Large intestine (tissue), 3 donors: Measurements from ENCODE around the gene TSACC. TPM values are rescaled to one million over a fixed set of nuclear protein-coding genes. Genes with fewer than 3 reads are reported as not detected.
"Not testable (repeated sequence)": the region's sequence is repeated elsewhere in the genome, so short reads cannot be mapped to it uniquely, and the experiment has no call there.

ENCODE experiments used
- DNase-seq, 2 donors: peaks; one replicate each; pipeline versions ENCODE4 v3.0.0 to v3.0.0-alpha.2; 2013
- H3K27ac ChIP-seq: one replicate; pipeline ENCODE4 v1.5.1; 2013; ENCODE audit warnings: low read length
- H3K27me3 ChIP-seq: 2 replicates; pipeline ENCODE4 v1.6.1; 2013; ENCODE audit warnings: low read length; ENCODE audit not compliant: control insufficient read depth, insufficient read depth
- H3K36me3 ChIP-seq: 2 replicates; pipeline ENCODE4 v1.6.1; 2013; ENCODE audit warnings: low read length; ENCODE audit not compliant: control insufficient read depth, insufficient read depth
- H3K4me1 ChIP-seq: one replicate; pipeline ENCODE4 v1.6.1; 2013; ENCODE audit warnings: low read length; ENCODE audit not compliant: control insufficient read depth, insufficient read depth
- H3K4me3 ChIP-seq: one replicate; pipeline ENCODE4 v1.5.1; 2013; ENCODE audit warnings: low read length
- H3K9me3 ChIP-seq: one replicate; pipeline ENCODE4 v1.6.1; 2013; ENCODE audit warnings: mild to moderate bottlenecking, low read depth, low read length, moderate library complexity; ENCODE audit not compliant: control insufficient read depth
- WGBS: methylation state at CpG from one replicate; pipeline ENCODE4 v1.1.5; 2013; ENCODE audit warnings: low lambda C conversion rate; ENCODE audit not compliant: insufficient coverage; 5-methylcytosine and 5-hydroxymethylcytosine counted together
- polyA plus RNA-seq: library from polyadenylated mRNA; unstranded; fragments of 120-200 nt; gene quantifications from one replicate; pipeline ENCODE4 v1.2.1, GENCODE V29; 2013

Gene TSACC
- polyA plus RNA-seq, 1 donor = 0.81 TPM

- H3K9me3 ChIP-seq, H3K27ac ChIP-seq, DNase-seq, H3K4me3 ChIP-seq, H3K4me1 ChIP-seq, H3K36me3 ChIP-seq, H3K27me3 ChIP-seq: not testable (repeated sequence)
- 100% methylated on average over 1 of the region's 2 CpGs for WGBS
Observed at GRCh38 chr1:156346035-156346434, 7.7 kb downstream of the TSACC start.

- Histone ChIP-seq H3K36me3 (no peaks in the 10 kb centered on the region), H3K27me3 (peaks cover 2% of the 10 kb centered on the region), H3K4me3 (no peak overlapping the region), H3K27ac (no peak overlapping the region), H3K4me1 (no peaks in the 10 kb centered on the region), H3K9me3 (no peaks in the 10 kb centered on the region)
- no peak for DNase-seq
- no CpG with 5 or more reads among the region's 2 CpGs for WGBS
Observed at GRCh38 chr1:156346636-156347035, 8.3 kb downstream of the TSACC start.

GRCh38 chr1:156347331-156347730, 9.0 kb downstream of the TSACC start:
- no peaks in the 10 kb centered on the region for H3K9me3 ChIP-seq
- WGBS = no CpG with 5 or more reads among the region's 4 CpGs
- no peak for DNase-seq

GRCh38 chr1:156352481-156352880, 14.2 kb downstream of the TSACC start:
- not testable (repeated sequence) for DNase-seq, H3K4me1 ChIP-seq, H3K36me3 ChIP-seq, H3K4me3 ChIP-seq, H3K9me3 ChIP-seq, H3K27ac ChIP-seq
- H3K27me3 ChIP-seq = peaks cover 22% of the 10 kb centered on the region
- WGBS = 100% methylated on average over 1 of the region's 13 CpGs

More at GRCh38 chr1:156347331-156347730, 9.0 kb downstream of the TSACC start:
- H3K27me3 ChIP-seq = peaks cover 2% of the 10 kb centered on the region
- no peaks in the 10 kb centered on the region for H3K36me3 ChIP-seq
- no peak overlapping the region for H3K27ac ChIP-seq
- H3K4me1 ChIP-seq = no peaks in the 10 kb centered on the region
- no peak overlapping the region for H3K4me3 ChIP-seq

- peaks cover 18% of the 10 kb centered on the region for H3K4me1 ChIP-seq
- DNase-seq = no peak
- H3K4me3 ChIP-seq = no peak overlapping the region
- WGBS = 60% methylated on average over 1 of the region's 6 CpGs
- H3K9me3 ChIP-seq = no peaks in the 10 kb centered on the region
- H3K27me3 ChIP-seq = peaks cover 23% of the 10 kb centered on the region
- H3K27ac ChIP-seq = no peak overlapping the region
- H3K36me3 ChIP-seq = no peaks in the 10 kb centered on the region
Observed at GRCh38 chr1:156356262-156356874, 18.0 kb downstream of the TSACC start.

GRCh38 chr1:156356875-156357534, 18.7 kb downstream of the TSACC start:
- peaks cover 18% of the 10 kb centered on the region for H3K4me1 ChIP-seq
- no peak overlapping the region for H3K27ac ChIP-seq
- WGBS = no CpG with 5 or more reads among the region's 22 CpGs
- no peaks in the 10 kb centered on the region for H3K36me3 ChIP-seq
- H3K27me3 ChIP-seq = peaks cover 23% of the 10 kb centered on the region
- peak overlapping the region; percentile 1 for H3K4me3 ChIP-seq
- DNase-seq = peak; percentile 62 to 74
- H3K9me3 ChIP-seq = no peaks in the 10 kb centered on the region

- DNase-seq = no peak
- Histone ChIP-seq H3K4me1 (peaks cover 18% of the 10 kb centered on the region), H3K36me3 (no peaks in the 10 kb centered on the region), H3K4me3 (no peak overlapping the region), H3K9me3 (no peaks in the 10 kb centered on the region), H3K27ac (no peak overlapping the region), H3K27me3 (peaks cover 23% of the 10 kb centered on the region)
- WGBS = no CpG with 5 or more reads among the region's 2 CpGs
Observed at GRCh38 chr1:156357977-156358376, 19.7 kb downstream of the TSACC start.

GRCh38 chr1:156358641-156359040, 20.3 kb downstream of the TSACC start:
- Histone ChIP-seq H3K36me3 (no peaks in the 10 kb centered on the region), H3K4me1 (peaks cover 18% of the 10 kb centered on the region), H3K27me3 (peaks cover 23% of the 10 kb centered on the region), H3K9me3 (no peaks in the 10 kb centered on the region), H3K4me3 (no peak overlapping the region), H3K27ac (no peak overlapping the region)
- DNase-seq = no peak
- 100% methylated on average over 1 of the region's 1 CpG for WGBS

- Histone ChIP-seq H3K9me3 (no peaks in the 10 kb centered on the region), H3K4me1 (peaks cover 18% of the 10 kb centered on the region), H3K4me3 (no peak overlapping the region), H3K27me3 (peaks cover 18% of the 10 kb centered on the region), H3K27ac (no peak overlapping the region), H3K36me3 (no peaks in the 10 kb centered on the region)
- no CpG with 5 or more reads among the region's 3 CpGs for WGBS
- DNase-seq = no peak
Observed at GRCh38 chr1:156359249-156359648, 20.9 kb downstream of the TSACC start.

GRCh38 chr1:156359973-156360372, 21.6 kb downstream of the TSACC start:
- WGBS = no CpG with 5 or more reads among the region's 6 CpGs
- Histone ChIP-seq H3K36me3 (no peaks in the 10 kb centered on the region), H3K27me3 (peaks cover 12% of the 10 kb centered on the region), H3K4me1 (peaks cover 18% of the 10 kb centered on the region), H3K4me3 (no peak overlapping the region), H3K27ac (no peak overlapping the region), H3K9me3 (no peaks in the 10 kb centered on the region)
- DNase-seq = no peak

- no CpG with 5 or more reads among the region's 11 CpGs for WGBS
- Histone ChIP-seq H3K4me1 (peaks cover 21% of the 10 kb centered on the region), H3K4me3 (no peak overlapping the region), H3K27ac (no peak overlapping the region), H3K36me3 (no peaks in the 10 kb centered on the region), H3K27me3 (peaks cover 12% of the 10 kb centered on the region), H3K9me3 (no peaks in the 10 kb centered on the region)
- peak in 1 of 2 donors; percentile 64 for DNase-seq
Observed at GRCh38 chr1:156360534-156360933, 22.2 kb downstream of the TSACC start.
